HEK293 (cell line): Measurements from ENCODE around the gene TNIP1.

Experiments used
- CTCF ChIA-PET: fragments of 350-600 bp; formaldehyde crosslinking; extraction: SDS; loops from one replicate; lab custom pipeline; 2021; ENCODE audit warnings: antibody characterized with exemption; lab: Yijun Ruan, JAX
- POLR2A ChIA-PET: fragments of 300-600 bp; formaldehyde crosslinking; extraction: SDS; loops from one replicate; lab custom pipeline; 2020; ENCODE audit warnings: antibody characterized with exemption, inconsistent platforms; lab: Yijun Ruan, JAX
- H3K27ac ChIP-seq: fragments of 200-500 bp; sonication (Bioruptor generic); 2 replicates; pipeline ENCODE4 v1.5.1; 2014; ENCODE audit warnings: low read depth, low read length, control low read depth, inconsistent platforms; ENCODE audit errors: extremely low read depth
- H3K36me3 ChIP-seq, 2 experiments: fragments of 200-500 bp in 1 of 2; sonication (Bioruptor generic) in 1 of 2; 1 replicate in 1 of 2; 2 replicates in 1 of 2; pipeline ENCODE4 v1.5.1; 2014 to 2017; ENCODE audit warnings: inconsistent platforms in 2 of 2, low read length in 2 of 2; ENCODE audit not compliant: control insufficient read depth in 2 of 2, insufficient read depth in 1 of 2
- H3K4me1 ChIP-seq: fragments of 200-500 bp; sonication (Bioruptor generic); 2 replicates; pipeline ENCODE4 v1.5.1; 2014; ENCODE audit warnings: mild to moderate bottlenecking, low read length, inconsistent platforms; ENCODE audit not compliant: control insufficient read depth, insufficient read depth
- H3K4me3 ChIP-seq: 2 replicates; pipeline ENCODE4 v1.5.1; 2011; ENCODE audit warnings: low read depth, mild to moderate bottlenecking, control low read depth, low read length, moderate library complexity
- H3K9me3 ChIP-seq: fragments of 200-500 bp; sonication (Bioruptor generic); 2 replicates; pipeline ENCODE4 v1.5.1; 2014; ENCODE audit warnings: low read depth, low read length, inconsistent platforms; ENCODE audit not compliant: control insufficient read depth, insufficient read depth
- GLI2 ChIP-seq: fragments of 450-650 bp; formaldehyde crosslinking; IDR thresholded peaks from 2 replicates; pipeline ENCODE4; 2017; ENCODE audit warnings: missing biosample characterization, missing genetic modification characterization, low read depth, borderline replicate concordance
- INSM2 ChIP-seq: fragments of 450-650 bp; formaldehyde crosslinking; IDR thresholded peaks from 2 replicates; pipeline ENCODE4 v1.5.1; 2016; ENCODE audit warnings: missing biosample characterization, missing genetic modification characterization
- SP2 ChIP-seq: fragments of 450-650 bp; formaldehyde crosslinking; IDR thresholded peaks from 2 replicates; pipeline ENCODE4 v1.5.1; 2016; ENCODE audit warnings: missing biosample characterization, missing genetic modification characterization
- SP7 ChIP-seq: fragments of 450-650 bp; formaldehyde crosslinking; IDR thresholded peaks from 2 replicates; pipeline ENCODE4 v1.5.1; 2016; ENCODE audit warnings: missing biosample characterization, missing genetic modification characterization
- TCF7L2 ChIP-seq: IDR thresholded peaks from 2 replicates; pipeline ENCODE4 v1.6.1; 2011; ENCODE audit warnings: low read depth, mild to moderate bottlenecking, inconsistent platforms, low read length, moderate library complexity, borderline replicate concordance
- WT1 ChIP-seq: fragments of 450-650 bp; formaldehyde crosslinking; IDR thresholded peaks from 2 replicates; pipeline ENCODE4 v1.5.1; 2016; ENCODE audit warnings: missing biosample characterization, missing genetic modification characterization
- ZNF132 ChIP-seq: fragments of 450-650 bp; formaldehyde crosslinking; IDR thresholded peaks from 2 replicates; pipeline ENCODE4 v1.5.1; 2017; ENCODE audit warnings: missing biosample characterization, missing genetic modification characterization, borderline replicate concordance
- ZNF2 ChIP-seq: fragments of 450-650 bp; formaldehyde crosslinking; IDR thresholded peaks from 2 replicates; pipeline ENCODE4 v1.5.1; 2016; ENCODE audit warnings: missing biosample characterization, missing genetic modification characterization
- ZNF211 ChIP-seq: fragments of 450-650 bp; formaldehyde crosslinking; IDR thresholded peaks from 2 replicates; pipeline ENCODE4 v1.5.1; 2016; ENCODE audit warnings: low read depth, missing biosample characterization, missing genetic modification characterization
- ZNF266 ChIP-seq: fragments of 450-650 bp; formaldehyde crosslinking; IDR thresholded peaks from 2 replicates; pipeline ENCODE4 v1.5.1; 2016; ENCODE audit warnings: missing biosample characterization, missing genetic modification characterization, low read depth
- ZNF280D ChIP-seq: fragments of 450-650 bp; formaldehyde crosslinking; IDR thresholded peaks from 2 replicates; pipeline ENCODE4 v1.5.1; 2016; ENCODE audit warnings: missing biosample characterization, missing genetic modification characterization
- ZNF510 ChIP-seq: fragments of 450-650 bp; formaldehyde crosslinking; IDR thresholded peaks from 2 replicates; pipeline ENCODE4 v1.5.1; 2018; ENCODE audit warnings: mild to moderate bottlenecking, missing genetic modification characterization, missing biosample characterization; ENCODE audit not compliant: insufficient replicate concordance
- ZNF530 ChIP-seq: fragments of 450-650 bp; formaldehyde crosslinking; IDR thresholded peaks from 2 replicates; pipeline ENCODE4 v1.5.1; 2016; ENCODE audit warnings: low read depth, missing biosample characterization, missing genetic modification characterization
- ZNF544 ChIP-seq: fragments of 450-650 bp; formaldehyde crosslinking; IDR thresholded peaks from 2 replicates; pipeline ENCODE4 v1.5.0; 2017; ENCODE audit warnings: missing biosample characterization, missing genetic modification characterization
- ZNF548 ChIP-seq: fragments of 450-650 bp; formaldehyde crosslinking; IDR thresholded peaks from 2 replicates; pipeline ENCODE4 v1.5.1; 2016; ENCODE audit warnings: missing biosample characterization, missing genetic modification characterization
- ZNF561 ChIP-seq: fragments of 450-650 bp; IDR thresholded peaks from 2 replicates; pipeline ENCODE4 v1.5.1; 2018; ENCODE audit warnings: missing biosample characterization, missing genetic modification characterization, borderline replicate concordance
- ZNF600 ChIP-seq: fragments of 450-650 bp; formaldehyde crosslinking; IDR thresholded peaks from 2 replicates; pipeline ENCODE4 v1.5.1; 2016; ENCODE audit warnings: missing biosample characterization, missing genetic modification characterization
- ZNF704 ChIP-seq: fragments of 450-650 bp; formaldehyde crosslinking; IDR thresholded peaks from 2 replicates; pipeline ENCODE4 v1.5.1; 2016; ENCODE audit warnings: missing biosample characterization, missing genetic modification characterization
- ZNF76 ChIP-seq: fragments of 450-650 bp; formaldehyde crosslinking; IDR thresholded peaks from 2 replicates; pipeline ENCODE4; 2016; ENCODE audit warnings: low read depth, missing biosample characterization, missing genetic modification characterization, borderline replicate concordance
- ZNF843 ChIP-seq: fragments of 450-650 bp; formaldehyde crosslinking; IDR thresholded peaks from 2 replicates; pipeline ENCODE4 v1.5.1; 2016; ENCODE audit warnings: missing biosample characterization, missing genetic modification characterization

TNIP1 gene

GRCh38 chr5:151008210-151008491 is 72.7 kb downstream of the TNIP1 start:
- Histone ChIP-seq H3K9me3 (no peaks in the 10 kb centered on the region), H3K4me1 (no peaks in the 10 kb centered on the region), H3K27ac (no peak overlapping the region), H3K36me3 (no peaks in the 10 kb centered on the region), H3K4me3 (no peak overlapping the region)
- ChIA-PET POLR2A (no interaction called here), CTCF (no interaction called here)
- TF ChIP-seq WT1 (no peak), ZNF211 (tag by site-specific recombination) (no peak), ZNF76 (tag by site-specific recombination) (no peak), ZNF544 (tag by site-specific recombination) (no peak), ZNF843 (no peak), ZNF561 (tag by site-specific recombination) (no peak), ZNF600 (tag by site-specific recombination) (no peak), ZNF280D (tag by site-specific recombination) (no peak), SP7 (tag by site-specific recombination) (no peak), ZNF548 (no peak), TCF7L2 (no peak), GLI2 (tag by site-specific recombination) (no peak), ZNF2 (tag by site-specific recombination) (no peak), SP2 (tag by site-specific recombination) (no peak)

GRCh38 chr5:151007430-151008209 is 73.2 kb downstream of the TNIP1 start:
- TF ChIP-seq ZNF132 (tag by site-specific recombination) (no peak), ZNF266 (tag by site-specific recombination) (no peak), ZNF510 (tag by site-specific recombination) (no peak), INSM2 (tag by site-specific recombination) (no peak), ZNF704 (tag by site-specific recombination) (no peak), ZNF530 (tag by site-specific recombination) (no peak)
- Histone ChIP-seq H3K4me1 (no peaks in the 10 kb centered on the region), H3K36me3 (no peaks in the 10 kb centered on the region), H3K4me3 (no peak overlapping the region), H3K9me3 (no peaks in the 10 kb centered on the region), H3K27ac (no peak overlapping the region)
- ChIA-PET CTCF (interaction anchor here (0.9 kb wide), 1 partner anchor 156 kb away, joined by 4 read pairs; no protein-coding TSS in a partner anchor), POLR2A (no interaction called here)
